ENCODE measurements around the gene EI24. TPM values are rescaled to one million over a fixed set of nuclear protein-coding genes. Genes with fewer than 3 reads are reported as not detected.

Gene EI24
- total and polyA plus RNA-seq, 2 donors (not counting 1 experiment from before 2014, with no cell fraction given), result 12.9 to 21.9 TPM

GRCh38 chr11:125519860-125520834, 49.1 kb upstream of the EI24 start:
- no peak overlapping the region for H3K27ac ChIP-seq (ENCODE audit: low read length in 2 of 2)
- Mint-ChIP-seq H3K4me3 (no peak overlapping the region), H3K27me3 (no peaks in the 10 kb centered on the region), H3K9me3 (ENCODE audit: insufficient read depth) (peaks cover under 1% of the 10 kb centered on the region), H3K4me1 (peaks cover 11% of the 10 kb centered on the region), H3K27ac (no peak overlapping the region)
- H3K36me3 ChIP-seq (replicated peaks in 1 of 2; ENCODE audit: control extremely low read depth in 1 of 2, control insufficient read depth in 1 of 2, extremely low read depth in 1 of 2, insufficient read depth in 2 of 2, low read length in 1 of 2), result no peaks in the 10 kb centered on the region
- peaks cover 0 to 20% (median 4%) of the 10 kb centered on the region in 3 donors for H3K9me3 ChIP-seq (ENCODE audit: control extremely low read depth in 1 of 3, control insufficient read depth in 2 of 3, insufficient read depth in 1 of 3, low read length in 2 of 3)
- peaks cover 0 to 3% (median 0%) of the 10 kb centered on the region in 4 experiments for H3K27me3 ChIP-seq (replicated peaks in 1 of 4; ENCODE audit: control extremely low read depth in 1 of 4, control insufficient read depth in 3 of 4, insufficient read depth in 4 of 4, low read length in 3 of 4)
- POLR2A ChIA-PET, result no interaction called here
- H3K4me3 ChIP-seq (ENCODE audit: control extremely low read depth in 1 of 5, extremely low read depth in 1 of 5, insufficient read depth in 1 of 5, low read depth in 2 of 5, low read length in 4 of 5), result no peak overlapping the region
- no peak for TF ChIP-seq EZH2 (IDR thresholded peaks at IDR 0.05; ENCODE audit: borderline replicate concordance, insufficient read depth, low read depth, low read length, poor library complexity, severe bottlenecking)
- TF ChIP-seq CTCF (IDR thresholded peaks at IDR 0.05), result no peak
- ATAC-seq (ENCODE audit: low read depth), result no peak
- CTCF ChIA-PET, result no interaction called here
- WGBS (ENCODE audit: insufficient coverage), result 100% methylated on average over 1 of the region's 2 CpGs
- H3K9ac ChIP-seq (ENCODE audit: low read length), result no peak overlapping the region
- no peaks in the 10 kb centered on the region for H4K20me1 ChIP-seq (ENCODE audit: control insufficient read depth, insufficient read depth, low read length, poor library complexity, severe bottlenecking)
- no peaks in the 10 kb centered on the region for H3K79me2 ChIP-seq (ENCODE audit: control insufficient read depth, insufficient read depth, low read length)
- intact Hi-C loops (cut with micrococcal nuclease), result no loop called here
- no peak overlapping the region for H2AFZ ChIP-seq (ENCODE audit: insufficient read depth, low read depth, low read length, poor library complexity, severe bottlenecking)
- no peak for DNase-seq
- no peak overlapping the region for H3K4me2 ChIP-seq (replicated peaks; ENCODE audit: low read depth, low read length, poor library complexity, severe bottlenecking)
- peaks cover 4% of the 10 kb centered on the region in 2 donors for H3K4me1 ChIP-seq (ENCODE audit: control insufficient read depth in 2 of 2, insufficient read depth in 2 of 2, low read length in 2 of 2)

DNA sequence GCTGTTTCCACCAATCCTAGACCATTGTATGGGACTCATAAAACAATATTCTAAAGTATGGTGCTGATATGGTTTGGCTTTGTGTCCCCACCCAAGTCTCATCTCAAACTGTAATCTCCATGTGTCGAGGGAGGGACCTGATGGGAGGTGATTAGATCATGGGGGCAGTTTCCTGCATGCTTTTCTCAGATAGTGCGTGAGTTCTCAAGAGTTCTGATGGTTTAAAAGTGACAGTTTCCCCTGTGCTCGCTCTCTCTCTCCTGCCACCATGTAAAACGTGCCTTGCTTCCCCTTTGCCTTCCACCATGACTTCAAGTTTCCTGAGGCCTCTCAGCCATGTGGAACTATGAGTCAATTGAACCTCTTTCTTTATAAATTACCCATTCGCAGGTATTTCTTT, 44.0 kb upstream of the EI24 start:
- Mint-ChIP-seq H3K27me3 (peaks cover 4% of the 10 kb centered on the region), H3K27ac (no peak overlapping the region), H3K4me1 (no peaks in the 10 kb centered on the region), H3K9me3 (ENCODE audit: insufficient read depth) (peaks cover 4% of the 10 kb centered on the region), H3K4me3 (no peak overlapping the region)
- Histone ChIP-seq H3K79me2 (ENCODE audit: control insufficient read depth, insufficient read depth, low read length) (no peaks in the 10 kb centered on the region), H3K9ac (ENCODE audit: low read length) (no peak overlapping the region), H3K9me3 (ENCODE audit: control extremely low read depth in 1 of 3, control insufficient read depth in 2 of 3, insufficient read depth in 1 of 3, low read length in 2 of 3) (peaks cover 0 to 20% (median 2%) of the 10 kb centered on the region in 3 donors), H2AFZ (ENCODE audit: insufficient read depth, low read depth, low read length, poor library complexity, severe bottlenecking) (no peak overlapping the region), H4K20me1 (ENCODE audit: control insufficient read depth, insufficient read depth, low read length, poor library complexity, severe bottlenecking) (no peaks in the 10 kb centered on the region), H3K27me3 (replicated peaks in 1 of 4; ENCODE audit: control extremely low read depth in 1 of 4, control insufficient read depth in 3 of 4, insufficient read depth in 4 of 4, low read length in 3 of 4) (no peaks in the 10 kb centered on the region), H3K4me1 (ENCODE audit: control insufficient read depth in 2 of 2, insufficient read depth in 2 of 2, low read length in 2 of 2) (no peaks in the 10 kb centered on the region), H3K36me3 (replicated peaks in 1 of 2; ENCODE audit: control extremely low read depth in 1 of 2, control insufficient read depth in 1 of 2, extremely low read depth in 1 of 2, insufficient read depth in 2 of 2, low read length in 1 of 2) (no peaks in the 10 kb centered on the region), H3K4me3 (ENCODE audit: control extremely low read depth in 1 of 5, extremely low read depth in 1 of 5, insufficient read depth in 1 of 5, low read depth in 2 of 5, low read length in 4 of 5) (no peak overlapping the region), H3K4me2 (replicated peaks; ENCODE audit: low read depth, low read length, poor library complexity, severe bottlenecking) (no peak overlapping the region), H3K27ac (ENCODE audit: low read length in 2 of 2) (no peak overlapping the region)
- TF ChIP-seq CTCF (IDR thresholded peaks at IDR 0.05) (no peak), EZH2 (IDR thresholded peaks at IDR 0.05; ENCODE audit: borderline replicate concordance, insufficient read depth, low read depth, low read length, poor library complexity, severe bottlenecking) (no peak)
- DNase-seq, result no peak
- POLR2A ChIA-PET, result no interaction called here
- 100% methylated on average over 2 of the region's 5 CpGs for WGBS (ENCODE audit: insufficient coverage)
- CTCF ChIA-PET, result interaction anchor here (0.7 kb wide), 1 partner anchor 8 kb away, joined by 5 read pairs; no protein-coding TSS in a partner anchor
- ATAC-seq (ENCODE audit: low read depth), result no peak
- intact Hi-C loops (cut with micrococcal nuclease), result no loop called here
